ENCODE results near the gene EPS8. TPM values are rescaled to one million over a fixed set of nuclear protein-coding genes. Genes with fewer than 3 reads are reported as not detected.

EPS8 gene
- total and polyA plus RNA-seq, 7 donors, result 7.9 to 16.9 (median 12.9) TPM

- ATAC-seq (no peak), DNase-seq (no peak)
- H3K9me3 ChIP-seq, result no peaks in the 10 kb centered on the region
- no peak for TF ChIP-seq CTCF (IDR thresholded peaks at IDR 0.05)
- WGBS, 3 donors, result 91 to 94% (median 92%) methylated on average over 4 of the region's 4 CpGs
- H3K36me3 ChIP-seq (ENCODE audit: insufficient read depth in 1 of 2, low read depth in 1 of 2), result no peaks in the 10 kb centered on the region
- no peak overlapping the region for H3K4me3 ChIP-seq
- no peak overlapping the region for H3K27ac ChIP-seq
- no peaks in the 10 kb centered on the region for H3K4me1 ChIP-seq
- intact Hi-C loops (cut with DNase I), result no loop called here
- H3K27me3 ChIP-seq (ENCODE audit: insufficient read depth in 3 of 3, low read length in 2 of 3), result no peaks in the 10 kb centered on the region
These were observed 60.1 kb downstream of the EPS8 start for GRCh38 chr12:15729097-15729496.

DNA sequence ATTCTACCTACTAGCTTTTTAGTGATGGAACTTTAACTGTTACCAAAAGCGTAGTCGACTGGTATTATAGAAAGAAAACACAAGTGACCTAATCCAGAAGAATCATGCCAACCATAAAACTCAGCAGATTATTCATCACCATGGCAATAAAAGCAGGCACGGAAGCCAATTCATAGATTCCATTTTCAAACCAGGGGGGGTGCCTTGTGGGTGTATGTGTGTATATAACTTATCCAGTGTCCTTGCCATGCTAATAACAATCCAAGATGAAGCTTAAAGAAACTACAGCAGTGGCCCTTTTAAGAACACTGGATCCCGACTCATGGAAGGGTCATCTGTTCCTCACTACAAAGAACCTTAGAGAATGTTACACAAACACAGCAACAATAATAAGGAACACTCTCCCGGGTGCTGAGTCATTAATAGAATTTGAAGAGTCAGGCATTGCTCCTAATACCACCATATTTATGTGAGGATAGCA, 61.0 kb downstream of the EPS8 start:
- Histone ChIP-seq H3K36me3 (ENCODE audit: insufficient read depth in 1 of 2, low read depth in 1 of 2) (no peaks in the 10 kb centered on the region), H3K4me3 (no peak overlapping the region), H3K4me1 (no peaks in the 10 kb centered on the region), H3K27me3 (ENCODE audit: insufficient read depth in 3 of 3, low read length in 2 of 3) (no peaks in the 10 kb centered on the region), H3K27ac (no peak overlapping the region), H3K9me3 (no peaks in the 10 kb centered on the region)
- TF ChIP-seq CTCF (IDR thresholded peaks at IDR 0.05), result no peak
- WGBS, 3 donors, result 50 to 55% (median 53%) methylated on average over 5 of the region's 5 CpGs
- intact Hi-C loops (cut with DNase I), result no loop called here
- peak in 1 of 4 donors; percentile 42 for ATAC-seq
- no peak for DNase-seq

DNA sequence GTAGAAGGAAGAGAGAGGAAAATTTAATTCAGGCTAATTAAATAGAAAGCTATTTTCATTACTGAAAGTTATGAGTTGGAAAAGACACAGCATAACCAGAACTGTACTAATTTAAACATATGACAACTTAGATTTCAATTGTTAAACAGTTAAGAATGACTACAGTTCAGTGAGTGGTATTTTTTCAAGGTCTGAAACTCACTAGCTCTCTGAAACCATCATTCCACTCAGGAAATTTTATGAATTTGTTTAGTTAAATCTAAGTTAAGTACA, 62.4 kb downstream of the EPS8 start:
- Histone ChIP-seq H3K36me3 (ENCODE audit: insufficient read depth in 1 of 2, low read depth in 1 of 2) (no peaks in the 10 kb centered on the region), H3K27me3 (ENCODE audit: insufficient read depth in 3 of 3, low read length in 2 of 3) (no peaks in the 10 kb centered on the region), H3K4me1 (no peaks in the 10 kb centered on the region), H3K27ac (no peak overlapping the region), H3K9me3 (no peaks in the 10 kb centered on the region), H3K4me3 (no peak overlapping the region)
- DNase-seq (no peak), ATAC-seq (no peak)
- TF ChIP-seq CTCF (IDR thresholded peaks at IDR 0.05), result no peak
- intact Hi-C loops (cut with DNase I), result no loop called here

DNA sequence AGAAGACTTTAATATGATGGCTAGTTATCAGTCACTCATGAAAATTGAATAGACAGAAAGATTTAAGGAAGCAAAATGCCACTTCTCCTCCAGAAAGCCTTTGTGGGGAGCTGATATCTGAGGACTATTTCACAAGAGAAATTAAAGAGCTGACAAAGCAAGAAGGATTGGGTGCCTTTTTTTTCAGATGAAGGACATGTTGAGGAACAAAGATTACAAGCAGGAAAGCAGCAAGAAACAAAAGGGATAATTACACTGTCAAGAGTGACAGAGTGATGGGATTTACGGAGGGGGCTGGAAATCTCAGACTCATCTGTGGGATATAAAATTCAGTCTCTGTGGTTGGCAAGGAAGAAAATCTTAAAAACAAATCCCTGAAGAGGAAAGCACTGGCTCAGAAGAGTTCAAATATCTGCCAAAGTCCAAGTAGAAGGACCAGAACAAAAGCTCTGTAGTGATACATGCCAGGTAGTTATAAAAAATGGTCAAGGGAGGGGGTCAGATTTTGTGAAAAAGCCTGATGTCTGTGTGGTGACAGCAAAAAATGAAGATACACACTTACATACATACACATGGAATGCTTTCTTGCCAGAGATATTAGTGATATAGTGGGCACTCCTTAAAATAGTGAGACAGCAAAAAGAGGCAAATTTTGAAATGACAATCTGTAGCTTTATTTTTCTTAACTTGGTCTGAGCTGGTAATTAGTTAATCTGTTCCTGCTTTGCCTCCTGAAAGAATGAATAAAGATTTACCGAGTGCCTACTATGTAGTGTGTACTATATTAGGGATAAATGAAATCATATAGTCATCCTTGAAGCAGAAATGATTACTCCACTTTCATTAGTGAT, 62.9 kb downstream of the EPS8 start:
- no peaks in the 10 kb centered on the region for H3K9me3 ChIP-seq
- H3K27ac ChIP-seq, result no peak overlapping the region
- intact Hi-C loops (cut with DNase I), result no loop called here
- ATAC-seq (peak in 1 of 4 donors; percentile 26), DNase-seq (no peak)
- 37 to 50% (median 40%) methylated on average over 2 of the region's 2 CpGs for WGBS, 3 donors
- no peaks in the 10 kb centered on the region for H3K27me3 ChIP-seq (ENCODE audit: insufficient read depth in 3 of 3, low read length in 2 of 3)
- H3K4me3 ChIP-seq, result no peak overlapping the region
- no peak for TF ChIP-seq CTCF (IDR thresholded peaks at IDR 0.05)
- H3K36me3 ChIP-seq (ENCODE audit: insufficient read depth in 1 of 2, low read depth in 1 of 2), result no peaks in the 10 kb centered on the region
- H3K4me1 ChIP-seq, result no peaks in the 10 kb centered on the region

DNA sequence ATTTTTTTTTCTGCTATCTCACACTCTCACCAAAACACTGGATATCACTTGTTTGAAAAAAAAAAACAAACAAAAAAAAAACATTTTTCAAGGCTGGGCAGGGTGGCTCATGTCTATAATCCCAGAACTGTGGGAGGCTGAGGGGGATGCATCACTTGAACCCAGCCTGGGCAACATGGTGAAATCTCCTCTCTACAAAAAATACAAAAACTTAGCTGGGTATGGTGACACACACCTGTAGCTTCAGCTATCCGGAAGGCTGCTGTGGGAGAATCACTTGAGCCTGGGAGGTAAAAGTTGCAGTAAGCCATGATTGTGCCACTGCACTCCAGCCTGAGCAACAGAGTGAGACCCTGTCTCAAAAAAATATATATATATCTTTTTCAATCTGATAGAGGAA, 66.2 kb downstream of the EPS8 start:
- WGBS, 3 donors, result 92 to 100% (median 98%) methylated on average over 1 of the region's 1 CpG

More for the DNA sequence above, 66.2 kb downstream of the EPS8 start:
- DNase-seq, result no peak
- no peak overlapping the region for H3K27ac ChIP-seq
- no peak overlapping the region for H3K4me3 ChIP-seq
- H3K27me3 ChIP-seq (ENCODE audit: insufficient read depth in 3 of 3, low read length in 2 of 3), result no peaks in the 10 kb centered on the region
- intact Hi-C loops (cut with DNase I), result no loop called here
- H3K36me3 ChIP-seq (ENCODE audit: insufficient read depth in 1 of 2, low read depth in 1 of 2), result no peaks in the 10 kb centered on the region
- TF ChIP-seq CTCF (IDR thresholded peaks at IDR 0.05), result no peak
- H3K4me1 ChIP-seq, result peaks cover 19% of the 10 kb centered on the region
- no peaks in the 10 kb centered on the region for H3K9me3 ChIP-seq
- ATAC-seq, result no peak
